OCI-LY1 (cell line): ENCODE measurements around the gene DCC.

ENCODE experiments used
- H2AFZ ChIP-seq: fragments of 200-600 bp; sonication (generic), shearing (Covaris generic); 2 replicates; pipeline ENCODE4 v1.6.0; 2014; ENCODE audit warnings: antibody characterized with exemption, mild to moderate bottlenecking, low read length
- H3F3A ChIP-seq: fragments of 200-600 bp; sonication (generic), shearing (Covaris generic); 2 replicates; pipeline ENCODE4 v1.6.0; 2014; ENCODE audit warnings: mild to moderate bottlenecking, antibody characterized with exemption, low read length, moderate library complexity; ENCODE audit not compliant: insufficient read depth
- H3K27ac ChIP-seq: fragments of 200-600 bp; sonication (generic); 2 replicates; pipeline ENCODE4 v1.5.1; 2014; ENCODE audit warnings: low read length, mixed run types, mild to moderate bottlenecking, low read depth; ENCODE audit not compliant: poor library complexity, severe bottlenecking
- H3K27me3 ChIP-seq: fragments of 200-600 bp; sonication (generic); 2 replicates; pipeline ENCODE4 v1.6.0; 2014; ENCODE audit warnings: antibody characterized with exemption, mild to moderate bottlenecking, low read length, moderate library complexity; ENCODE audit not compliant: insufficient read depth
- H3K36me3 ChIP-seq: fragments of 200-600 bp; sonication (generic); 2 replicates; pipeline ENCODE4 v1.6.1; 2014; ENCODE audit warnings: mild to moderate bottlenecking, antibody characterized with exemption, low read length, moderate library complexity, mixed read lengths; ENCODE audit not compliant: insufficient read depth
- H3K4me1 ChIP-seq: fragments of 200-600 bp; sonication (generic); 2 replicates; pipeline ENCODE4 v1.5.1; 2014; ENCODE audit warnings: mild to moderate bottlenecking, low read length, moderate library complexity; ENCODE audit not compliant: insufficient read depth, severe bottlenecking
- H3K4me2 ChIP-seq: fragments of 200-600 bp; sonication (generic), shearing (Covaris generic); 2 replicates; pipeline ENCODE4 v1.6.1; 2014; ENCODE audit warnings: low read length
- H3K4me3 ChIP-seq: fragments of 200-600 bp; sonication (generic); 2 replicates; pipeline ENCODE4 v1.5.1; 2014; ENCODE audit warnings: low read length, low read depth, mild to moderate bottlenecking, mixed read lengths; ENCODE audit not compliant: poor library complexity, severe bottlenecking
- H3K79me2 ChIP-seq: fragments of 200-600 bp; shearing (Covaris generic); 2 replicates; pipeline ENCODE4 v1.6.1; 2016; ENCODE audit warnings: mixed run types, low read length, mixed read lengths; ENCODE audit not compliant: insufficient read depth
- H3K9ac ChIP-seq: fragments of 200-600 bp; sonication (generic), shearing (Covaris generic); 2 replicates; pipeline ENCODE4 v1.6.1; 2014; ENCODE audit warnings: mild to moderate bottlenecking, low read length, mixed read lengths
- H3K9me2 ChIP-seq: fragments of 200-600 bp; sonication (generic), shearing (Covaris generic); 2 replicates; pipeline ENCODE4 v1.6.1; 2014; ENCODE audit warnings: low read depth, mild to moderate bottlenecking, low read length, mixed read lengths
- H3K9me3 ChIP-seq: fragments of 200-600 bp; shearing (Covaris generic); 2 replicates; pipeline ENCODE4 v1.6.1; 2014; ENCODE audit warnings: low read length, mixed read lengths
- H4K20me1 ChIP-seq: fragments of 200-600 bp; sonication (generic), shearing (Covaris generic); 2 replicates; pipeline ENCODE4 v1.6.0; 2016; ENCODE audit warnings: mild to moderate bottlenecking, low read length; ENCODE audit not compliant: insufficient read depth
- CTCF ChIP-seq: fragments of 200-600 bp; sonication (generic), shearing (Covaris generic); IDR thresholded peaks from 2 replicates; pipeline ENCODE4 v1.5.1; 2017; ENCODE audit warnings: mild to moderate bottlenecking, antibody characterized with exemption, low read length, moderate library complexity, mixed read lengths
- EZH2 ChIP-seq: fragments of 200-600 bp; sonication (generic), shearing (Covaris generic); IDR thresholded peaks from 2 replicates; pipeline ENCODE4 v1.8.0; 2017; ENCODE audit warnings: borderline replicate concordance, mixed run types, mild to moderate bottlenecking, antibody characterized with exemption, low read length, moderate library complexity, mixed read lengths

DCC gene

GRCh38 chr18:53126210-53126609 is 786.2 kb downstream of the DCC start:
- H3K36me3 ChIP-seq, result no peaks in the 10 kb centered on the region
- H3K9me2 ChIP-seq, result no peaks in the 10 kb centered on the region
- H3F3A ChIP-seq, result no peaks in the 10 kb centered on the region
- no peak overlapping the region for H3K9ac ChIP-seq
- no peak overlapping the region for H3K4me2 ChIP-seq
- no peaks in the 10 kb centered on the region for H4K20me1 ChIP-seq
- TF ChIP-seq CTCF (no peak), EZH2 (no peak)
- no peak overlapping the region for H2AFZ ChIP-seq
- no peak overlapping the region for H3K27ac ChIP-seq
- no peaks in the 10 kb centered on the region for H3K9me3 ChIP-seq
- no peaks in the 10 kb centered on the region for H3K27me3 ChIP-seq
- H3K4me3 ChIP-seq, result no peak overlapping the region
- H3K79me2 ChIP-seq, result no peaks in the 10 kb centered on the region
- H3K4me1 ChIP-seq, result no peaks in the 10 kb centered on the region

GRCh38 chr18:53131001-53131400 is 791.0 kb downstream of the DCC start:
- Histone ChIP-seq H3K27ac (no peak overlapping the region), H3K27me3 (no peaks in the 10 kb centered on the region), H3F3A (no peaks in the 10 kb centered on the region), H3K4me3 (no peak overlapping the region), H3K4me1 (no peaks in the 10 kb centered on the region), H3K9me2 (no peaks in the 10 kb centered on the region), H3K9ac (no peak overlapping the region), H3K9me3 (no peaks in the 10 kb centered on the region), H3K36me3 (no peaks in the 10 kb centered on the region), H3K4me2 (no peak overlapping the region), H4K20me1 (no peaks in the 10 kb centered on the region), H2AFZ (no peak overlapping the region), H3K79me2 (no peaks in the 10 kb centered on the region)
- TF ChIP-seq EZH2 (no peak), CTCF (no peak)

- Histone ChIP-seq H3K4me1 (no peaks in the 10 kb centered on the region), H3F3A (no peaks in the 10 kb centered on the region), H3K9me2 (no peaks in the 10 kb centered on the region), H3K27me3 (no peaks in the 10 kb centered on the region), H4K20me1 (no peaks in the 10 kb centered on the region), H2AFZ (no peak overlapping the region), H3K79me2 (no peaks in the 10 kb centered on the region), H3K27ac (no peak overlapping the region), H3K4me3 (no peak overlapping the region), H3K4me2 (no peak overlapping the region), H3K9ac (no peak overlapping the region), H3K36me3 (no peaks in the 10 kb centered on the region), H3K9me3 (no peaks in the 10 kb centered on the region)
- TF ChIP-seq EZH2 (no peak), CTCF (no peak)
Measured at GRCh38 chr18:53134711-53135110, 794.7 kb downstream of the DCC start.
